GM12892 (cell line): ENCODE measurements around the gene TRPM2.

Source experiments
- POLR2A ChIP-seq: IDR thresholded peaks from 2 replicates; pipeline ENCODE4 v1.6.1; 2011; ENCODE audit warnings: low read depth, low read length, control low read depth
- POLR2AphosphoS5 ChIP-seq: IDR thresholded peaks from 2 replicates; pipeline ENCODE4 v1.6.1; 2011; ENCODE audit warnings: low read depth, low read length, control low read depth

- no peak for TF ChIP-seq POLR2A
- no peak for TF ChIP-seq POLR2AphosphoS5
Observed at GRCh38 chr21:44423312-44423821, 69.9 kb downstream of the TRPM2 start.
